HepG2 (cell line): Measurements from ENCODE around the gene CCDC142. TPM values are rescaled to one million over a fixed set of nuclear protein-coding genes. Genes with fewer than 3 reads are reported as not detected.
A peak's percentile ranks its signal among the peaks of the same experiment; 100 is the strongest.

Source experiments
- ATRX ChIP-seq: sonication (generic); formaldehyde crosslinking; IDR thresholded peaks from 2 replicates; pipeline ENCODE4 v1.4.0; 2020; ENCODE audit warnings: missing genetic modification reagents, borderline replicate concordance
- EHMT2 ChIP-seq: fragments of 200-600 bp; sonication (generic); IDR thresholded peaks from 2 replicates; pipeline ENCODE4 v1.7.0; 2017; ENCODE audit warnings: antibody characterized with exemption, low read depth, low read length, borderline replicate concordance
- HINFP ChIP-seq: sonication (generic); formaldehyde crosslinking; IDR thresholded peaks from 2 replicates; pipeline ENCODE4 v1.4.0; 2020; ENCODE audit warnings: low read depth, mild to moderate bottlenecking, missing genetic modification reagents
- IKZF4 ChIP-seq: sonication (generic); formaldehyde crosslinking; IDR thresholded peaks from 2 replicates; pipeline ENCODE4 v1.5.1; 2020; ENCODE audit warnings: borderline replicate concordance, mild to moderate bottlenecking, low read depth, missing genetic modification reagents; ENCODE audit errors: not compliant biosample characterization
- NFRKB ChIP-seq: fragments of 450-650 bp; IDR thresholded peaks from 2 replicates; pipeline ENCODE4 v1.6.1; 2017
- RFX3 ChIP-seq: IDR thresholded peaks from 2 replicates; pipeline ENCODE4 v1.6.1; 2016; ENCODE audit warnings: missing biosample characterization, missing genetic modification reagents
- TSC22D2 ChIP-seq: sonication (generic); formaldehyde crosslinking; IDR thresholded peaks from 2 replicates; pipeline ENCODE4 v1.5.1; 2020; ENCODE audit warnings: missing genetic modification reagents, mild to moderate bottlenecking, borderline replicate concordance
- U2AF1 ChIP-seq: fragments of 200-400 bp; formaldehyde crosslinking; optimal IDR thresholded peaks from 2 replicates; pipeline ENCODE3; 2017; ENCODE audit warnings: mild to moderate bottlenecking, low read depth, low read length
- polyA plus RNA-seq, 8 experiments: library from polyadenylated mRNA; depleted of rRNA in 3 of 8; stranded (reverse) in 7 of 8; unstranded in 1 of 8; fragments of >200 nt; fragmentation: Illumina TruSeq in 4 of 8; extraction: Trizol in 4 of 8; gene quantifications; 2 replicates each; pipeline versions ENCODE4 v1.2.1 to v1.2.3, GENCODE V29; 2011 to 2016; ENCODE audit warnings: low read depth in 4 of 8, missing spikeins in 1 of 8, mixed read lengths in 1 of 8; ENCODE audit not compliant: insufficient read depth in 1 of 8
- total RNA-seq, 5 experiments: library from RNA; depleted of rRNA; stranded (reverse); fragments of >200 nt; fragmentation: Illumina TruSeq; extraction: Trizol; gene quantifications; 2 replicates each; pipeline ENCODE4 v1.2.3, GENCODE V29; 2016; ENCODE audit warnings: low read depth in 1 of 5
- TF ChIP-seq, protein P1 (sequence below): sonication (generic); formaldehyde crosslinking; IDR thresholded peaks from 2 replicates; pipeline ENCODE4 v1.4.0; 2020; ENCODE audit warnings: low read depth, mild to moderate bottlenecking, missing genetic modification reagents
- TF ChIP-seq, protein P2 (sequence below): sonication (generic); formaldehyde crosslinking; IDR thresholded peaks from 2 replicates; pipeline ENCODE4 v1.4.0; 2020; ENCODE audit warnings: missing genetic modification reagents, borderline replicate concordance

Gene CCDC142
- total and polyA plus RNA-seq, 2 of the 13 experiments (the other 11 are each of a cell fraction or from before 2014, with no cell fraction given) = 14.7 to 30.4 TPM

- peak; percentile 41 for TF ChIP-seq IKZF4
- peak; percentile 97 for TF ChIP-seq HINFP (CRISPR knock-in tag)
- TF ChIP-seq, protein P1, sequence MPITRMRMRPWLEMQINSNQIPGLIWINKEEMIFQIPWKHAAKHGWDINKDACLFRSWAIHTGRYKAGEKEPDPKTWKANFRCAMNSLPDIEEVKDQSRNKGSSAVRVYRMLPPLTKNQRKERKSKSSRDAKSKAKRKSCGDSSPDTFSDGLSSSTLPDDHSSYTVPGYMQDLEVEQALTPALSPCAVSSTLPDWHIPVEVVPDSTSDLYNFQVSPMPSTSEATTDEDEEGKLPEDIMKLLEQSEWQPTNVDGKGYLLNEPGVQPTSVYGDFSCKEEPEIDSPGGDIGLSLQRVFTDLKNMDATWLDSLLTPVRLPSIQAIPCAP (CRISPR knock-in tag) = no peak
- no peak for TF ChIP-seq ATRX
- TF ChIP-seq NFRKB = peak; percentile 71; the same call in 1 of the 2 replicates
- peak; percentile 94 for TF ChIP-seq RFX3
- no peak for TF ChIP-seq EHMT2
- no peak for TF ChIP-seq U2AF1
- TF ChIP-seq TSC22D2 (CRISPR knock-in tag) = peak; percentile 76; the same call in 1 of the 2 replicates
- TF ChIP-seq, protein P2, sequence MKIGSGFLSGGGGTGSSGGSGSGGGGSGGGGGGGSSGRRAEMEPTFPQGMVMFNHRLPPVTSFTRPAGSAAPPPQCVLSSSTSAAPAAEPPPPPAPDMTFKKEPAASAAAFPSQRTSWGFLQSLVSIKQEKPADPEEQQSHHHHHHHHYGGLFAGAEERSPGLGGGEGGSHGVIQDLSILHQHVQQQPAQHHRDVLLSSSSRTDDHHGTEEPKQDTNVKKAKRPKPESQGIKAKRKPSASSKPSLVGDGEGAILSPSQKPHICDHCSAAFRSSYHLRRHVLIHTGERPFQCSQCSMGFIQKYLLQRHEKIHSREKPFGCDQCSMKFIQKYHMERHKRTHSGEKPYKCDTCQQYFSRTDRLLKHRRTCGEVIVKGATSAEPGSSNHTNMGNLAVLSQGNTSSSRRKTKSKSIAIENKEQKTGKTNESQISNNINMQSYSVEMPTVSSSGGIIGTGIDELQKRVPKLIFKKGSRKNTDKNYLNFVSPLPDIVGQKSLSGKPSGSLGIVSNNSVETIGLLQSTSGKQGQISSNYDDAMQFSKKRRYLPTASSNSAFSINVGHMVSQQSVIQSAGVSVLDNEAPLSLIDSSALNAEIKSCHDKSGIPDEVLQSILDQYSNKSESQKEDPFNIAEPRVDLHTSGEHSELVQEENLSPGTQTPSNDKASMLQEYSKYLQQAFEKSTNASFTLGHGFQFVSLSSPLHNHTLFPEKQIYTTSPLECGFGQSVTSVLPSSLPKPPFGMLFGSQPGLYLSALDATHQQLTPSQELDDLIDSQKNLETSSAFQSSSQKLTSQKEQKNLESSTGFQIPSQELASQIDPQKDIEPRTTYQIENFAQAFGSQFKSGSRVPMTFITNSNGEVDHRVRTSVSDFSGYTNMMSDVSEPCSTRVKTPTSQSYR (CRISPR knock-in tag) = no peak
Measured at GRCh38 chr2:74507145-74507925, 24.5 kb upstream of the CCDC142 start, which contains the start of gene PCGF1 (continued).
